Measurements from ENCODE around the gene ZDHHC14.

ZDHHC14 gene

DNA sequence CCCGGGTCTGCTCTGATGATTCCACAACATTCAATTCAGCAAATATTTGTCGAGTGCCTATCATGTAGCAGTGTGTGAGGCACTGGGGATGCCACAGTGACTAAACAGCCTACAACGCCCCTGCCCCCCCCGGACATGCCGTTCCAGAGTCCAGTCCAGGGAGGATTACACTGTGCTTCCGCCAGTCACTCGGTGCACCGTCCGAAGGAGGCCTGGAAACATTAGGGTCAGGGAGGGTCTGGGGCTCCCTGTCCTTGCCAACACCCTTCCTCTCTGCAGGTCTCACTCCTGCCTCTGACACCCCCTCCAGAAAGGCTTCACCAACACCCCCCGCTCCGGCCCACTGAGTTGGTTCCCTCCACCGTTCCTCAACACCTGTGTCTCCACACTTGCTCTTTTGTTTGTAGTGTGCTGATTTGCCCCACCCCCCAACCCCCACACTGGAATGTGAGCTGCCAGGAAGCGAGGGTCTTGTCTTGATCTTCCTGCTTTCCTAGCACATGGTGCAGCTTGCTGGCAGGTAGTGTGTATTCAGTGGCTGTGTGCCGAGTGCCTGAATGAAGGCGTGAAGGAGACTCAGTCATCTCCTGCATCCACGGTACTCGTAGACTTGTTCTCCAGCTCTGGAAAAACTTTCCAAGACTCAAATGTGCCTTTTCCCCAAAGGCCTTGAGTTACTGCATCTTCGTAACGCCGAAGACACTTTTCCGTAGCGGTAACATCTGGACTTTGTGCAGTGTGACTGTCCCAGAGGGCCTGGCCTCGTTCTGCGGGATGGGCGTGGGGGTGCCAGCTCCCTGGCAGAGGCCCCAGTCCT, 150.4 kb downstream of the ZDHHC14 start:
- DNase-seq (ENCODE audit: low read depth in 4 of 4, low spot score in 1 of 4), result no peak

- DNase-seq (ENCODE audit: low read depth in 4 of 4, low spot score in 1 of 4), result no peak
Observed at GRCh38 chr6:157531986-157532365, 151.0 kb downstream of the ZDHHC14 start.

DNA sequence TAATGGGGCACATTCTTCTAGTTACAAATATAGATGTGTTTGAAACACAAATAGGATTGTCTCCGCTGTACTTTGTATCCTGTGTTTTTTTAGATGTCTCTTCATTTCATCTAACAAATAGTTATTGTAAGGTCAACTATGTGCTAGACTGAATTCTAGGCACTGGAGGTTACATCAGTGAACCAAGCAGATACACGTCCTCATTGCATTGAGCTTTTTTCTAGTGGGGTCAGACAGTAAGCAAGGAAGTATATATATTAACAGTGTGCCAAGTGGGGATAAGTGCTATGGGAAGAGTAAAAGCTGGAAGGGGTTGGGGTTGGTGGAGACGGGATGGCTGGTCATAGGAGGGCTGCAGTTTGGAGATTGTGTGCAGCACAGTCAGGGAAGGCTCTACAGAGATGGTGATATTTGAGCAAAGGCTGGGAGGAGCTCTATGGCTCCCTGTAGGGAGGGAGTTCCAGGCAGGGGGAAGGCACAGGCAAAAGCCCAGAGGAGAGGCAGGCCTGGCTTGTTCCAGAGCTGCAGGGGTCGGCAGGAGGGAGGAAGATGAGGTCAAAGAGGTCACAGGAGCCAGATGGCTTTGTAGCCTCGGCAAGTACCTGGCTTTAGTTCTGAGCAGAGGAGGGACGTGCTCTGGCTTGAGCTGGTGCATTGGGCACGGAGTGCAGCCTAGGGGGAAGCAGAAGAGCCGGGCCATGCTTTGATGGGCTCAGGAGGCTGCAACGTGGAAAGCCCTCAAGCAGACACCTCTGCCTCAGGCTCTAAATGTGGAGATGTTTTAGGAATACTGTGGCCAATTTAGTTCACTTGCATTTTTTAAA, 152.3 kb downstream of the ZDHHC14 start:
- no peak for DNase-seq (ENCODE audit: low read depth in 4 of 4, low spot score in 1 of 4)

GRCh38 chr6:157534134-157534871, 153.3 kb downstream of the ZDHHC14 start:
- DNase-seq (ENCODE audit: low read depth in 4 of 4, low spot score in 1 of 4), result no peak

GRCh38 chr6:157534977-157535339, 154.0 kb downstream of the ZDHHC14 start:
- no peak for DNase-seq (ENCODE audit: low read depth in 4 of 4, low spot score in 1 of 4)

- DNase-seq (ENCODE audit: low read depth in 4 of 4, low spot score in 1 of 4), result no peak
Observed at GRCh38 chr6:157535340-157536222, 154.6 kb downstream of the ZDHHC14 start.

DNA sequence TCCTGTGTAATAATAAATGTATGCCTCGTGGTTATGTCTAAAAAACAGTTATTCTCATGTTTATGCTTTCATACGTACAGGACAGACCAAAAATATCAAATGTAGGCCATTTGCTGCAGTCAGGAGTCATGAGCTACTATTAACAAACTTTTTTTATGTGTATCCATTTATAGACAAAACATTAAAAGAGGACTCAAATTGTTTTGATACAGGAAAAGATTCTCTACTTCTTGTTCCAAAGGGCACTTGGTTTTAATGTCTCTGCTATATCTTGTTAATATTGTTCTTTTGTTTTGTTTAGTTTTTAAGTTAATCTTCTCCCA, 155.2 kb downstream of the ZDHHC14 start:
- no peak for DNase-seq (ENCODE audit: low read depth in 4 of 4, low spot score in 1 of 4)

DNA sequence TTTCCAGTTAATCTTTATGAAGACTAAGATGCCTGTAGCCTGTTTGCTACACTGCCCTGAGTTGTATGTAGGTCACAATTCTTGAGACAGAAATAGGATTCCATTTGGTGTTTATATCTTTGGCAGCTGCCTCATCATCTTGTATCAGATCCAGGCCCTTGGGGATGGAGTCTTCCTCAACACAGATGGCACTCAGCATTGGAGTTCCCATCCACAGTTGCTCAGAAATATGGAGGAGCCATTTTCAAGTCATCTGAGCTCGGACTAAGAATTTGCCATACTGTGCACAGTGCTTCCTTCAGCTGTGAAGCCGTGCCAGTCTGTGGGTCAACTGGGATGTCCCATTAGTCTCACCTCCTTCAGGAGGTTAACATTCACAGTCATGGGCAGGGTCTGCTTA, 156.6 kb downstream of the ZDHHC14 start:
- DNase-seq (ENCODE audit: low read depth in 4 of 4, low spot score in 1 of 4), result no peak

DNA sequence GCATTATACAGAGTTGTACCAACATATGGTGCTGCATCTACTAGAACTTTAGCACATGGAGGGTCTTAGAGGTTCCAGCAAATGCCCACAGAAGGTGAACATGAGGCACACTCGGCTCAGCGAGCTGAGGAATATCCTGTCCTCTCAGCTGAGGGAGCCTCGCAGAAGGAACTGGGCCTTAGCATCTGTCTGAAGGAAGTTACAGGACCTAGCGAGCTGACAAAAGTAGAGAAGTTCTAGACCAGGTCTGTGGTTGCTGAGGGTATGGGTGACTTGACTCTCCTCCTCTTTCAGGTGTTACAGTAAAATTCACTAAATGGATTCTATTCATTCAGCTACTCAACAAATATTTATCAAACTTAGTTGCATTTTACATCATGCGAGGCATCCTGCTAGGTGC, 157.2 kb downstream of the ZDHHC14 start:
- DNase-seq (ENCODE audit: low read depth in 4 of 4, low spot score in 1 of 4), result no peak

DNA sequence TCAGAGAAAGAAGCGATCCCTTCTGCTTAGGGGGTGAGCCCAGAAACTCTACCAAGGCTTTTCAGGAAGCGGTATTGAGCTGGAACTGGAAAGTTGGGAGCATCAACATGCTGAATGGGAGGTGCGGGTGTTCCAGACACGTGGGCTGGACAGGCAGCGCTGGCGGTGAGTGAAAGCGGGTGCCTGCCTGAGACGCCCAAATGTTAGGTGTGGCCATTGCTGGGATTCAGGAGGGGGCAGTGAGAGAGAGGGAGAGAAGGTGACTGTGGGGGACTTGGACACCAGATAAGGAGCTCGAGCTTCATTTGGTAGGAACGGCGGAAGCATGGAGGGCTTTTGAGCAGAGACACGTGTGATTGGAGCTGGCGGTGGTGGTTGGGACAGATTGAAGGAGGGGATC, 157.7 kb downstream of the ZDHHC14 start:
- no peak for DNase-seq (ENCODE audit: low read depth in 4 of 4, low spot score in 1 of 4)

GRCh38 chr6:157539421-157539822, 158.4 kb downstream of the ZDHHC14 start:
- no peak for DNase-seq (ENCODE audit: low read depth in 4 of 4, low spot score in 1 of 4)

- no peak for DNase-seq (ENCODE audit: low read depth in 4 of 4, low spot score in 1 of 4)
Observed at GRCh38 chr6:157539900-157540752, 159.1 kb downstream of the ZDHHC14 start.

GRCh38 chr6:157541618-157542413, 160.8 kb downstream of the ZDHHC14 start:
- DNase-seq (ENCODE audit: low read depth in 4 of 4, low spot score in 1 of 4), result no peak

DNA sequence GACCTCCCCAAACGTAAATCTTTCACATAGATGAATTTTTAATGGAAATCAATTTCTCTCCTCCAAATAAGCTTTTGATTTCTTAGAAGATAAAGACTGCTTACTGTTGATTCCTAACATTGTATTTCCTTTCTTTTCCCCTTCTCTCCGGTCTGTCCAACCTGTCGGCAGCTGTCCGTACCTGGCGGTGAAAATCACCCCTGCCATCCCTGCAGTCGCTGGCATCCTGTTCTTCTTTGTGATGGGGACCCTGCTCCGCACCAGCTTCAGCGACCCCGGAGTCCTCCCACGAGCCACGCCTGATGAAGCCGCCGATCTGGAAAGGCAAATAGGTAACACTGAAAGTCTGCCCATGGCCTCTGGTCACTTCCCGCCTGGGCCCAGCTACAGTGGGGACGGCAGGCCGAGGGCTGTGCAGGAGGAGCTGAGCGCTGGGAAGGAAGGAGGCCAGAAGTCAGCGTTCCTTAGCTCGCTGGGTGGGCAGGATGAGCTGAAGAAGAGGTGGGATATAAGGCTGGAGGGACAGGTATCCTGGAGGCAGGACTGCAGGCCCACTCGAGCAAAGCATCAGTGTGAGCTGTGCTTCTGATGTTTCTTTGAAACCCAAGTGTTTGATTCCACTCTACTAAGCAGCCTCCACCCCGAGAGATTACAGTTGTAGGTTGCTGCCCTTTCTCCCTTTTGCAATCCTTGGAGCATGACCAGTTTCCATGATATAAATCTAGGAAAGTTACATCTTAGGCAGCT, 161.6 kb downstream of the ZDHHC14 start:
- DNase-seq (ENCODE audit: low read depth in 4 of 4, low spot score in 1 of 4), result no peak

DNA sequence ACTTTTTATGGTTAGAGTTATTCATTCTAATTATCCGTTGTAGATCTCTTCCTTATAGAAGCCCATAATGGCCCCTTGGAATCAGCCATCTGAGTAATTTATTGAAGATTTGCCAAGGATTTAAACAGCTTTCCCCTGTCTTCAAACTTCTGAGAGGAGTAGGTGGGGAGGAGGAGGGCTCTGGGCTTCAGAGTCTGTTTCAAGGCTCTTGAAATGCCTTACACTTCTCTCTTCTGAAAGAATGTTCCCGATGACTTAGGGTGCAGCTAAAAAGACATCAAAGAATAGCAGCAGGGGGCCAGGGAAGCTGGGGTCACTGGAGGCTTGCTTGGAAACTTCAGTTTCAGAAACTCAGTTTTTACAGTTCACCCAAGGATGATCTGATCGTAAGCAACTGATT, 165.3 kb downstream of the ZDHHC14 start:
- DNase-seq (ENCODE audit: low read depth in 4 of 4, low spot score in 1 of 4), result no peak

GRCh38 chr6:157547112-157547511, 166.1 kb downstream of the ZDHHC14 start:
- no peak for DNase-seq (ENCODE audit: low read depth in 4 of 4, low spot score in 1 of 4)

DNA sequence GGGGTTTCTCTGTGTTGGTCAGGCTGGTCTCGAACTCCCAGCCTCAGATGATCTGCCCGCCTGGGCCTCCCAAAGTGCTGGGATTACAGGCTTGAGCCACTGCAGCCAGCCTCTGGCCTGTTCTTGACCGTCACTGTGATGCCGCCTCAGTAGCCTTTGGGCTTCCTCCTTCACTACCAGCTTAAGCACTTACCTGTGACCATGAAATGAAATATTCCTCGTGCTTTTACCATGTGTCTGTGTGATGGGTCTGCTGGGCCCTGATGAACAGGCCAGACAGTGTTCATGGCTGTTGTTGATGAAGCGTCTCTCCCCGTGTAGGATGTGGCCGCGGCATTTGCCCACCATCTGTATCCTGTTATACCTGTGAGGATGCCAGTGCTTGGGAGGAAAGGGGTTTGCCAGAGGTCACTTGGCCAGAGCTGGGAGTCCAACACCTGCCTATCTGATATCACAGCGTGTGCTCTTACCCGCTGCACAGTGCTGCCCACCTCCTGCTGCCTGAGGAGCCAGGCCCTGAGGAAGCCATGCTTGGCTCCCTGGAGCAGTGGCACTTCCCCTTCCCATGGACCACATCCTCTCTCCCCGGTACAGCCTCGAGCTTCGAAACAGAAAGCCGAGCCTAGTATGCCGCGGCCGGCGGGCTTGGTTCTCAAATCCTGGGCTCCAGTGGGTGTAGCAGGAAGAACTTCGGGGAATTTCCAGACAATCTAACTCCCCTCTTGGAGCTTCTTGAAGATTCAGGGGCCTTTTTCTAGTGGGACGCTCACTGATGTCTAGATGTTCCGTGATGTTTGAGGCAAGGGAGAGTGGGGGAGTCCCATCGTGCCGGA, 167.9 kb downstream of the ZDHHC14 start:
- no peak for DNase-seq (ENCODE audit: low read depth in 4 of 4, low spot score in 1 of 4)

DNA sequence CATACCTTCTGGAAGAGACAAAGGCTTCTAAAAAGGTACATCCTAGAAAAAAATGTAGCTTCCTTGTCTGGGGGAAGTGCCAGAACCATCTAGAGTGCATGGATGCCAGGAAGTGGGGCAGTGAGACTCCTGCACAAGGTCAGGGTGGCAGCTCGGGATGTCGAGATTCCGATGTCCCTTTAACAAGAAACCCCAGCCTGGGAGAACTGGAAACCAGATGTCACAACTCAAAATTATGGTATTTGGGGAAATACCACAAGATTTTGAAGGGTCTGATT, 168.4 kb downstream of the ZDHHC14 start:
- DNase-seq (ENCODE audit: low read depth in 4 of 4, low spot score in 1 of 4), result no peak

Data from stimulated activated CD4-positive, alpha-beta T cell treated with anti-CD3 and anti-CD28 coated beads, Interleukin-1b, Interleukin-23, amount 100 ng/mL, for 24 hours (primary cell).